HG02798 (cell line): ENCODE results near the gene GPC1.

ENCODE experiments used
- ATAC-seq: cut with Tn5 transposase; IDR thresholded peaks from one replicate; pipeline ENCODE4 v1.9.1; 2021; ENCODE audit warnings: mild to moderate bottlenecking; ENCODE audit not compliant: unreplicated experiment, poor library complexity

Gene GPC1

DNA sequence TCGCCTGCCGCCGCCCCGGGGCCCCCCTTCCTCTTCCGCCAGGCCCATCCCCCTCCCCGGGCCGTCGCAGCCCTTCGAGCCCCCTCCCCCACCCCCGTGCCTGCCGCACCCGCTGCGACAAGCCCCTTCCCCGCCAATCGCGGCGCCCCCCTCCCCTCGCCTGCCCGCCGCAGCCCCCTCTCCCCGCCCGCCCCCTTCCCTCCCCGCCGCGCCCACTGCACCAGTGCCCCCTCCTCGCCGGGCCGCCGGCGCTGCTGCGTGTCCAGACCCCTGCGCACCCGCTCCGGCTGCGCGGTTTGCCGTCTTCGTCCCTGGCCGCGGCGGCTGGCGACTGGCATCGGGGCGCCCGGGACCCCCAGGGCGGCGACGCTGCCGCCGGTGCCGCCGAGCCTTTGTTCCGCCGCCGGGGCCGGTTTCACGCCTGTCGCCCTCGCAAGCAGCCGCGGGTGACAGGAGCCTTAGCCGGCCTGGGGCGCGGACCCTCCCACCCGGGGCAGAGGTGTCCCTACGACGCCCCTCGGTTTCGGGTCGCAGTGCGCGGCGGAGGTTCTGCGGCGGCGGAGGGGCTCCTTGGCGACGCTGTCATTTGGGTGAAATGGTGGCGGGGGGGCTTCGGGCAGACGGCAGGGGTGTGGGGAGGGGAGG, 18.1 kb downstream of the GPC1 start:
- ATAC-seq = no peak

DNA sequence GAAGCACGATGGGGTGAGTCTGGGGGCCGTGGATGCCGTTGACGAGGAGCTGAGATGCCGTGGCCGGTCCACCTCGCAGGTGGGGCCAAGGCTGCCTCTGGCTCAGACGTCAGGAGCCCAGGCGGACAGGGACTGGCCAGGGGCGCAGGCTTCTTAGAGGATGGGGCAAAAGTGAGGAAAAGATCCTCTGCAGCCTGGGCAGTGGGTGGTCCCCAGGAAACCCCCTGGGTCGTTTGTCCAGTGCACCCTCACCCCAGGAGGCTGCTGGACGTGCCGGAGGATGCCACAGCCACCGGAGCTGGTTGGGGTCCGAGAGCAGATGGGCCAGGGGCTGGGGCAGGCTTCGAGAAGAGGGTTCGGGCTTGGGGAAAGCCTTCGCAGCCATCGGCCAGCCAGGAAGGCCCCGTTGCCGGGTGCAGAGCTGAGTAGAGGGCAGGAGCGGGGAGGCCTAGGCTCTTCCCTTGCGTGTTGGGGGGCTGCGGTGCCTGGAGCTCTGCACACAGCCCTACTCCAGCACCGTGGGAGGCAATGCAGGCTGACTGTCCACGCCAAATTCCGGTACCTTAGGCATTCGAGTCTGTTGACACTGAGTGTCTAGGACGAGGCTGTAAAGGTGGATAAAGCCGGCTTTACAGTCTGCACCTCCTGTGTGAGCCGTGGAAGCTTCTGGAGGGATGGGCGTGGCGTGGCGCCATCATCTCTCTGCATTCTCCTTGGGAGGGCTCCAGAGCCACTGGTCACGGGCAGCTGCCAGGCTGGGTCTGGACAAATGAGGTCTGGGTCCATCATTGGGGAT, 18.8 kb downstream of the GPC1 start:
- no peak for ATAC-seq

- ATAC-seq = no peak
These were observed 19.8 kb downstream of the GPC1 start for GRCh38 chr2:240455272-240455646.

DNA sequence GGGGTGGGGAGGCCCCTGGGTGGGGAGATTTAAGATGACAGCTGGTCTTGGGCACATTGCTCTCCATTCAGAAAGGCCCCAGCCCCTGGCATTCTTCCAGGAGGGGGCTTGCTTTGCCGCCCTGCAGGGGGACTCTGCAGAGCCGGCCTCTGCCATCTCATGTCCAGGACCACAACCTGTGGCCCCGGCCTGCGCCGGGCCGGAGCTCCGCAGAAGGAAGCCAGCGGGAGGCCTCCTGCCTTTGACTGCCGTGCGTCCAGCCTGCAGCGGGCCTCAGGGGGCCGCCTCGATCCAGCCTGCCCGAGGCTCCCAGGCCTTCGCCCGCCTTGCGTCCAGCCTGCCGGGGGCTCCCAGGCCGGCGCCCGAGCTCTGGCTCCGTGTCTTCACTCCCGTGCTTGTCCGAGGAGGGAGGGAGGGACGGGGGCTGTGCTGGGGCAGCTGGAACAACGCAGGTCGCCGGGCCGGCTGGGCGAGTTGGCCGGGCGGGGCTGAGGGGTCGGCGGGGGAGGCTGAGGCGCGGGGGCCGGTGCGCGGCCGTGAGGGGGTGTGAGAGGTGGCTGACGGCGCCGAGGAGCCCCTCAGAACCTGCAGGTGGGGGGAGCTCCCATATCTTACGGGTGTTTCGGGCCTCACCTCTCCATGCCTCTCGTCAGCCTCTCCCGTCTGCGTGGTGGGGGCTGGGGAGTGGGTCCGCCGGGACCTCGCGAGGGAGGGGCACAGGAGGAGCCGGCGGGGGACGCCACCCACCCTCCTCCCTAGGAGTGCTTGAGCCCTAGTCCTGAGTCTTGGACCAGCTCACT, 20.4 kb downstream of the GPC1 start:
- no peak for ATAC-seq

DNA sequence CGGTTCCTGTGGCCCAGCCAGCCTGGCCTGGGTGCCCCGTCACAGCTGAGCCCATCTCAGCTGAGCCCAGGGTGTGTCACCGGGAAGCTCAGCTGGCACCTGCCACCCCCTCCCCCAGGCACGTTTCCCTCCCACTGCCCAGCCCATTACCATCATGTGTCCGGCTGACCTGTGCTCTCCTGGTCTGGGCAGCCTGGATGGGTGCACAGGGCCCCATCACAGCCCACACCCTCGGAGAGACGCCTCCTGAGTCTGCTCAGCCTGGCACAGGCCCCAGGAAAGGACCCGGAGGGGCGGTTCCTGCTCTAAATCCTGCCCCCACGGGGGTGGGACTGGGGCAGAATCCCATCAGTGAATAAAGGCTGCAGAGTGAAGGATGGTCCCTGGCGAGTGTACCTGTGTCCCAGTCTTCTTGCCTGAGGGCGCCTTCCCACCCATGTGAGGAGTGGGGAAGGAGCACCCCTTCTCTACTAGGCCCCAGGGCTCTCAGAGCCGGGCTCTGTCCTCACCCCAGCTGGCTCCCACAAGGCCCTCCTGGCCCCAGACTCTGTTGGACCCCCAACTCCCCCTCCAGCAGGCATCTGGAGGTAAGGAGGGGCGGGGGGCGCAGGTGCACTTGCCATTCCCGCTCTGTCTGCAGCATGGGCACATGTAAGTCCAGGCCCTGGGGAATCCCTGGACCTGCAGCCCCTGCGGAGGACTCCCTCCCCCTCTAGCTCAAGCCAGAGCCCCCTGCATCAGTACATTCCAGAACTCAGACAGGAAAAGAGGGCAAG, 21.2 kb downstream of the GPC1 start:
- ATAC-seq = no peak

GRCh38 chr2:240457223-240458043, 22.0 kb downstream of the GPC1 start:
- no peak for ATAC-seq

DNA sequence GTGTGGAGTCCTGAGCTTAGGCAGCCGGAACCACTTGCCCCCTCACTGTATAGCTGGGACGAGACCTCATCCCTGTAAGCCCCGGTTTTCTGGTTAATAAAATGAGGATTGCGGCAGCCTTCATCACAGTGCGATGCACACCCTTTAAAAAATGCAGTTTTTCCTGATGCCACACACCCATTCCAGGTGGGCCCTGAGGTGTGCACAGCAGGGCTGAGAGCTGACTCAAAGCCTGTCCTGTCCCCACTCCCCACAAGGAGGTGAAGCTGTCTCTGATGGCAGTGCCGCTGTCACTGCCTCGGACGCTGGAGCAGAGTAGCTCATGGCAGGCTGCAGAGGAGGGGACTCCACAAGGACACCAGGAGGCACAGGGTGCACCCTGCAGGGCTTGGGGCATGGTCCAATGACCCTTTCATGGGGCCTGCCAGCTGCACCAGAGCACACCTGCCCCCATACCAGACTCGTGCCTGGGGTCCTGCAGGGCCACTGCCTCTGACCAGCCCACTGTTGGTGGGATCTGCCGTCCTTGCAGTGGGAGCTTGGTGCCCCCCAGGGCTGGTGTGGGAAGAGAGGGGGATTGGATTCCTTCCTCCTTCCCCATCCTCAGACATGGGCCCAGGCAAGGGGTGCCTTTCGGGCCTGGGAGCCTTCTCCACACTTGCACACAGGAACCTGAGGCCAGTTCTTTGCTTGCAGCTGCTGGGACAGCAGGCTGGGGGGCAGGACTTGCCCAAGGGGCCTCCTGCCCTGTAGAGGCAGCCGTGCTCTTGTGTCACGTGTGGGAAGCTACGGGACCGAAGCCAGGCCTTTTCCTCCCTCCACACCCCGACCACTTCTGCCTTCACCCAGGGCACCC, 22.8 kb downstream of the GPC1 start:
- no peak for ATAC-seq

DNA sequence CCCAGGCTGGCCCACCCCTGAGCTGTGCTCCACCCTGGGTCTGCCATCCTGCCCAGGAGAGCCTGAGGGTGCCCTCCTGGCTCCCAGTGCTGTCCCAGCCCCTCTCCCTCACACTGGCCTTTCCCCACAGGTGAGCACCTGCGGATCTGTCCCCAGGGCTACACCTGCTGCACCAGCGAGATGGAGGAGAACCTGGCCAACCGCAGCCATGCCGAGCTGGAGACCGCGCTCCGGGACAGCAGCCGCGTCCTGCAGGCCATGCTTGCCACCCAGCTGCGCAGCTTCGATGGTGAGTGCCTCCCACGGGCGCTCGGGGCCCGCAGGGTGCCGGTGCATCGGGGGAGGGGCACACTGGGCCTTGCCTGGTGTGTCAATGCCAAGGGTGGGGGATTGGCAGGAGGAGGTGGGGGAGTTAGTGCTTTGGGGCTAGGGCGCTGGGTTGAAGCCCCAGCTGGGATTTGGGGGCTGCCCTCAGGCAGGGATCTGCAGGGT, 23.5 kb downstream of the GPC1 start:
- ATAC-seq = no peak

GRCh38 chr2:240459401-240460252, 24.2 kb downstream of the GPC1 start:
- ATAC-seq = no peak

DNA sequence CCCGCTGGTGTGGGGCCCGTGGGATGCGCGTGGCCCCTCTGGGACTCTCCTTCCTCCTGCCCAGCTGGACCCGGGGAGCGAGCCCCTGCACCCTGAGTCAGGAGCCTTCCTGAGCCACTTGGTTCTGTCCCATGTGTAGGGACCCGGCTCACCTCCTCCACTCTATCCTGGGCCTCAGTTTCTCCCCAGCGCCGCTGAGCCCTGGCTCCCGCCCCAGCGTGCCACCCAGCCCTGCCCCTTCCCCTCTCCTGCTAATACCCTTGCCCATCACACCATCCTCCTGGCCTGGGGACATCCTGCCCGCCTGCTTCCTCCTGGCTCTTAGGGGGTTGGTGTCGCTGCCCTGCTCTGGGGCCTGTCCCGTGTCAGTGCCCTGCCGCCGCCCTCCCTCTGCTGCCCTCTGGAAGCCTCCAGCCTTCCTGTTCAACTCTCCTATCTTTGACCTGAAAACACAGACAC, 24.8 kb downstream of the GPC1 start:
- ATAC-seq = no peak

GRCh38 chr2:240460781-240461431, 25.4 kb downstream of the GPC1 start:
- ATAC-seq = no peak

DNA sequence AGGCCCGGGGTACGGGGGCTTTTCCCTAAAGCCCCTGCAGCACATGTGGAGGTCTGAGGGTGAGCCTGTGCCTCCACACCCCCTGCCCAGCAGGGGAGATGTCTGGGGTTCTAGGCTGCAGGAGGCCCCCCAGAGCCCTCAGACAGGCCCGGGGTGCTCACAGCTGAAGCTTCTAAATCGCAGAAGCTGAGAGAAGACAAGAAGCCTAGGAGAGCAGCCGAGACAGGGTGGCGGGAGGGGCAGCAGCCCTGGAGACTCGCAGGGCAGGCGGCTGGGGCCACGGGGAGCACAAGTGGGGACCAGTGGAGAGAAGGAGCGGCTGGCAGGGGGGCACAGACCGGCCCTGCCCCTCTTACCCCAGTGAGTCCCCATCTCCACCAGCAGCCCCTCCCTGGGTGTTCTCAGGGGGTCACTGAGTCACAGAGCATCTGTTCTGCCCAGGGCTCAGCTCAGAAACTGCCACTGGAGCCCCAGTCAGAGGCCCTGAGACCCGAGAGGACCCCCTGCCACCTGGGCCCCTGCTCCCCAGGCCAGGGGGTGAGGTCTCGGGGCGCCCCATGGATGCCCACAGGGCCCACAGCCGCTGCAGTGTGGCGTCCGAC, 26.1 kb downstream of the GPC1 start:
- ATAC-seq = no peak

- ATAC-seq = no peak
These were observed 26.7 kb downstream of the GPC1 start for GRCh38 chr2:240462073-240462706.

DNA sequence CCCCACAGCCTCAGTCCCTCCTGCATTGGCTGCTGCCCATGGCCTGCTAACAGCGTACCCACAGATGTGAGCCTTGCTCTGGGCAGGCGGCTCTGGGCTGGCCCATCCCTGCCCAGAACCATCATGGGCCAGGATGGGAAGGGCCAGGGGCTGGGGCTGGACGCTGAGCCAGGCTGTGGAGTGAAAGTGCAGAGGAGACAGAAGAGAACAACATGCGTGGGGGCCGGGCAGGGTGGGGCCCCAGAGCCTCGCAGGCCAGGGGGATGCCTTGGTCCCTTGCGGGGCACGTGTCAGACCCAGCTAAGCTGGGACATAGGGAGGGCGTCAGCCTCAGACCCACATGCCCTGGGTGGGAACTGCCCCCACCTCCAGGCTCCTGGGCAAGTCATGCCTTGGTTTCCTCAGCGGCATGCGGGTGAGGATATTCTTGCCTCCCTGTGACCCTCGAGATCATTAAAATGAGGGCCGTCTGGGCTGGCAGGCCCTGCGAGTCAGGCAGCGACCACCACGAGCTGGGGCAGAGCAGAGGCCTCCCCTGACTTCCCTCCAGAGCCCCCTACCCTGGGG, 27.3 kb downstream of the GPC1 start:
- ATAC-seq = no peak

DNA sequence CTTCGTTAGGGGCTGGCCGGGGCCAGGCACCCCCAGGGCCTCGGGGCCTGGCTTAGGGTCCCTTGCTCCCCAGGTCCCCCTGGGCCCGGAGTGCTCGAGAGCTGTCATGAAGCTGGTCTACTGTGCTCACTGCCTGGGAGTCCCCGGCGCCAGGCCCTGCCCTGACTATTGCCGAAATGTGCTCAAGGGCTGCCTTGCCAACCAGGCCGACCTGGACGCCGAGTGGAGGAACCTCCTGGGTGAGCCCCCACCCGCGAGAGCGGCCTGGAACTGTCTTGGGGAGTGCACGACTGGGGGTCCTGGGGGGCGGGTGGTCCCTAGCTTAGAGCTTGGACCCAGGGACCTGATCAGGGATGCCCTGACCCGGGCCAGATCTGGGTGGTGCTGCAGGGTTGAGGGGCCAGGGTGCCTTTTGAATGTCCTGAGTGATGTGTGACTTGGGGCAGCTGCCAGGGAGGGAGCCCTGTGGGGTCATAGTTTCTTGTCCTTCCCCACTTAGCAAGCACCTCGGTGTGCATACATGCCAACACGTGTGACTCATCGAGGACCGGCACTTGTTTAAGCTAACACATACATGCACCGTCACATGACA, 27.9 kb downstream of the GPC1 start:
- ATAC-seq = no peak
